HL-60 (cell line): ENCODE measurements around the gene CLDN6.

Experiments used
- DNase-seq, 2 experiments: peaks; one replicate each; pipeline ENCODE4 v3.0.0-alpha.2; 2010 to 2020; ENCODE audit warnings: low read depth in 1 of 2, low spot score in 1 of 2
- H3K27ac ChIP-seq: fragments of 250-450 bp; sonication (Bioruptor Pico); replicated peaks from 2 replicates; pipeline ENCODE4 v1.5.1; 2020; ENCODE audit warnings: mild to moderate bottlenecking, moderate library complexity
- H3K27me3 ChIP-seq: fragments of 250-450 bp; sonication (Bioruptor Pico); 2 replicates; pipeline ENCODE4 v1.5.1; 2021; ENCODE audit warnings: mild to moderate bottlenecking, moderate library complexity; ENCODE audit not compliant: insufficient read depth, poor library complexity, severe bottlenecking
- H3K4me3 ChIP-seq: replicated peaks from 2 replicates; pipeline ENCODE4 v1.5.1; 2011; ENCODE audit warnings: mild to moderate bottlenecking, control low read depth, low read length; ENCODE audit not compliant: insufficient read depth
- GABPA ChIP-seq: IDR thresholded peaks from 2 replicates; pipeline ENCODE4 v1.6.1; 2012; ENCODE audit warnings: low read depth
- POLR2AphosphoS5 ChIP-seq: IDR thresholded peaks from 2 replicates; pipeline ENCODE4 v1.6.1; 2012; ENCODE audit warnings: low read depth
- SPI1 ChIP-seq: IDR thresholded peaks from 2 replicates; pipeline ENCODE4 v1.6.1; 2012; ENCODE audit warnings: low read depth, mild to moderate bottlenecking, borderline replicate concordance
- TF ChIP-seq, protein P1 (sequence below): IDR thresholded peaks from 2 replicates; pipeline ENCODE4 v1.6.1; 2012; ENCODE audit warnings: low read depth; ENCODE audit not compliant: insufficient replicate concordance
- TF ChIP-seq, protein P2 (sequence below): IDR thresholded peaks from one replicate; pipeline ENCODE4 v1.5.1; 2011; ENCODE audit warnings: low read length, control low read depth, inconsistent platforms; ENCODE audit not compliant: insufficient read depth

The CLDN6 gene

GRCh38 chr16:2968738-2969544, 49.0 kb downstream of the CLDN6 start, which contains the start of gene PAQR4:
TSS of gene PAQR4 (plus strand) at chr16:2969348. CDS start at chr16:2969675, 327 bp downstream.
- H3K27me3 ChIP-seq: peaks cover 3% of the 10 kb centered on the region
- peak; percentile 83 for DNase-seq
- peak within 1 kb of the TSS; percentile 87 for H3K4me3 ChIP-seq
- TF ChIP-seq POLR2AphosphoS5: peak; percentile 44; the same call in 1 of the 2 replicates
- TF ChIP-seq SPI1: no peak
- TF ChIP-seq GABPA: peak; percentile 45
- TF ChIP-seq, protein P1, sequence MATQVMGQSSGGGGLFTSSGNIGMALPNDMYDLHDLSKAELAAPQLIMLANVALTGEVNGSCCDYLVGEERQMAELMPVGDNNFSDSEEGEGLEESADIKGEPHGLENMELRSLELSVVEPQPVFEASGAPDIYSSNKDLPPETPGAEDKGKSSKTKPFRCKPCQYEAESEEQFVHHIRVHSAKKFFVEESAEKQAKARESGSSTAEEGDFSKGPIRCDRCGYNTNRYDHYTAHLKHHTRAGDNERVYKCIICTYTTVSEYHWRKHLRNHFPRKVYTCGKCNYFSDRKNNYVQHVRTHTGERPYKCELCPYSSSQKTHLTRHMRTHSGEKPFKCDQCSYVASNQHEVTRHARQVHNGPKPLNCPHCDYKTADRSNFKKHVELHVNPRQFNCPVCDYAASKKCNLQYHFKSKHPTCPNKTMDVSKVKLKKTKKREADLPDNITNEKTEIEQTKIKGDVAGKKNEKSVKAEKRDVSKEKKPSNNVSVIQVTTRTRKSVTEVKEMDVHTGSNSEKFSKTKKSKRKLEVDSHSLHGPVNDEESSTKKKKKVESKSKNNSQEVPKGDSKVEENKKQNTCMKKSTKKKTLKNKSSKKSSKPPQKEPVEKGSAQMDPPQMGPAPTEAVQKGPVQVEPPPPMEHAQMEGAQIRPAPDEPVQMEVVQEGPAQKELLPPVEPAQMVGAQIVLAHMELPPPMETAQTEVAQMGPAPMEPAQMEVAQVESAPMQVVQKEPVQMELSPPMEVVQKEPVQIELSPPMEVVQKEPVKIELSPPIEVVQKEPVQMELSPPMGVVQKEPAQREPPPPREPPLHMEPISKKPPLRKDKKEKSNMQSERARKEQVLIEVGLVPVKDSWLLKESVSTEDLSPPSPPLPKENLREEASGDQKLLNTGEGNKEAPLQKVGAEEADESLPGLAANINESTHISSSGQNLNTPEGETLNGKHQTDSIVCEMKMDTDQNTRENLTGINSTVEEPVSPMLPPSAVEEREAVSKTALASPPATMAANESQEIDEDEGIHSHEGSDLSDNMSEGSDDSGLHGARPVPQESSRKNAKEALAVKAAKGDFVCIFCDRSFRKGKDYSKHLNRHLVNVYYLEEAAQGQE: peak; percentile 99
- peak within 1 kb of the TSS; percentile 91 for H3K27ac ChIP-seq

- no peak for DNase-seq
- Histone ChIP-seq H3K4me3 (peak overlapping the region; percentile 87; the same call in 1 of the 2 replicates), H3K27me3 (peaks cover 9% of the 10 kb centered on the region), H3K27ac (no peak overlapping the region)
- TF ChIP-seq SPI1 (no peak), POLR2AphosphoS5 (no peak), GABPA (no peak)
- TF ChIP-seq, protein P2, sequence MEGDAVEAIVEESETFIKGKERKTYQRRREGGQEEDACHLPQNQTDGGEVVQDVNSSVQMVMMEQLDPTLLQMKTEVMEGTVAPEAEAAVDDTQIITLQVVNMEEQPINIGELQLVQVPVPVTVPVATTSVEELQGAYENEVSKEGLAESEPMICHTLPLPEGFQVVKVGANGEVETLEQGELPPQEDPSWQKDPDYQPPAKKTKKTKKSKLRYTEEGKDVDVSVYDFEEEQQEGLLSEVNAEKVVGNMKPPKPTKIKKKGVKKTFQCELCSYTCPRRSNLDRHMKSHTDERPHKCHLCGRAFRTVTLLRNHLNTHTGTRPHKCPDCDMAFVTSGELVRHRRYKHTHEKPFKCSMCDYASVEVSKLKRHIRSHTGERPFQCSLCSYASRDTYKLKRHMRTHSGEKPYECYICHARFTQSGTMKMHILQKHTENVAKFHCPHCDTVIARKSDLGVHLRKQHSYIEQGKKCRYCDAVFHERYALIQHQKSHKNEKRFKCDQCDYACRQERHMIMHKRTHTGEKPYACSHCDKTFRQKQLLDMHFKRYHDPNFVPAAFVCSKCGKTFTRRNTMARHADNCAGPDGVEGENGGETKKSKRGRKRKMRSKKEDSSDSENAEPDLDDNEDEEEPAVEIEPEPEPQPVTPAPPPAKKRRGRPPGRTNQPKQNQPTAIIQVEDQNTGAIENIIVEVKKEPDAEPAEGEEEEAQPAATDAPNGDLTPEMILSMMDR: no peak
- TF ChIP-seq, protein P1: no peak
Observed at GRCh38 chr16:2968368-2968737, 49.6 kb downstream of the CLDN6 start.

- H3K27ac ChIP-seq: no peak overlapping the region
- TF ChIP-seq, protein P2: no peak
- TF ChIP-seq GABPA: no peak
- no peak for TF ChIP-seq SPI1
- TF ChIP-seq, protein P1: no peak
- no peak for TF ChIP-seq POLR2AphosphoS5
- no peak for DNase-seq
- no peak overlapping the region for H3K4me3 ChIP-seq
- peaks cover 15% of the 10 kb centered on the region for H3K27me3 ChIP-seq
Observed at GRCh38 chr16:2967721-2968161, 50.2 kb downstream of the CLDN6 start.
